IPS-18a (cell line): Measurements from ENCODE around the gene DMRTA1.

Experiments used
- H3K27ac ChIP-seq: one replicate; pipeline ENCODE4 v1.5.1; 2013; ENCODE audit warnings: low read length
- H3K27me3 ChIP-seq: one replicate; pipeline ENCODE4 v1.6.1; 2013; ENCODE audit warnings: mild to moderate bottlenecking, low read length; ENCODE audit not compliant: control insufficient read depth, insufficient read depth
- H3K36me3 ChIP-seq: one replicate; pipeline ENCODE4 v1.6.1; 2013; ENCODE audit warnings: low read depth, low read length; ENCODE audit not compliant: control insufficient read depth
- H3K4me1 ChIP-seq: one replicate; pipeline ENCODE4 v1.6.1; 2013; ENCODE audit warnings: low read depth, low read length; ENCODE audit not compliant: control insufficient read depth
- H3K4me3 ChIP-seq: one replicate; pipeline ENCODE4 v1.5.1; 2013; ENCODE audit warnings: low read length
- H3K9ac ChIP-seq: one replicate; pipeline ENCODE4 v1.6.1; 2013; ENCODE audit warnings: mild to moderate bottlenecking, low read length, moderate library complexity
- H3K9me3 ChIP-seq: one replicate; pipeline ENCODE4 v1.6.1; 2013; ENCODE audit warnings: low read depth, low read length; ENCODE audit not compliant: control insufficient read depth

DMRTA1 gene

GRCh38 chr9:22446589-22446949 is at the start of gene DMRTA1:
DMRTA1 (plus strand) TSS chr9:22446824; CDS start chr9:22447066, 242 bp downstream.
- peak within 1 kb of the TSS; percentile 59 for H3K4me3 ChIP-seq
- no peaks in the 10 kb centered on the region for H3K9me3 ChIP-seq
- no peaks in the 10 kb centered on the region for H3K36me3 ChIP-seq
- peaks cover 17% of the 10 kb centered on the region for H3K4me1 ChIP-seq
- H3K27ac ChIP-seq, result no peak within 1 kb of the TSS
- H3K9ac ChIP-seq, result peak within 1 kb of the TSS; percentile 62
- H3K27me3 ChIP-seq, result peaks cover 15% of the 10 kb centered on the region

- Histone ChIP-seq H3K4me3 (no peak overlapping the region), H3K27ac (no peak overlapping the region), H3K27me3 (no peaks in the 10 kb centered on the region)
Observed at GRCh38 chr9:22401671-22402070, 45.0 kb upstream of the DMRTA1 start.

GRCh38 chr9:22405869-22406659 is 40.6 kb upstream of the DMRTA1 start:
- no peak overlapping the region for H3K27ac ChIP-seq
- H3K27me3 ChIP-seq, result no peaks in the 10 kb centered on the region
- H3K36me3 ChIP-seq, result no peaks in the 10 kb centered on the region
- no peak overlapping the region for H3K4me3 ChIP-seq
- H3K9me3 ChIP-seq, result no peaks in the 10 kb centered on the region
- H3K4me1 ChIP-seq, result no peaks in the 10 kb centered on the region
- no peak overlapping the region for H3K9ac ChIP-seq

More at GRCh38 chr9:22401671-22402070, 45.0 kb upstream of the DMRTA1 start:
- Histone ChIP-seq H3K9ac (no peak overlapping the region), H3K4me1 (no peaks in the 10 kb centered on the region), H3K9me3 (no peaks in the 10 kb centered on the region), H3K36me3 (no peaks in the 10 kb centered on the region)

- H3K27me3 ChIP-seq, result no peaks in the 10 kb centered on the region
- H3K27ac ChIP-seq, result no peak overlapping the region
- no peak overlapping the region for H3K9ac ChIP-seq
- H3K36me3 ChIP-seq, result no peaks in the 10 kb centered on the region
- H3K4me1 ChIP-seq, result no peaks in the 10 kb centered on the region
- no peak overlapping the region for H3K4me3 ChIP-seq
- H3K9me3 ChIP-seq, result no peaks in the 10 kb centered on the region
Observed at GRCh38 chr9:22413884-22414283, 32.7 kb upstream of the DMRTA1 start.

GRCh38 chr9:22415941-22416691 is 30.5 kb upstream of the DMRTA1 start:
- no peaks in the 10 kb centered on the region for H3K27me3 ChIP-seq
- H3K4me3 ChIP-seq, result no peak overlapping the region
- no peaks in the 10 kb centered on the region for H3K9me3 ChIP-seq
- H3K27ac ChIP-seq, result no peak overlapping the region
- H3K36me3 ChIP-seq, result no peaks in the 10 kb centered on the region
- H3K9ac ChIP-seq, result no peak overlapping the region
- no peaks in the 10 kb centered on the region for H3K4me1 ChIP-seq

GRCh38 chr9:22416692-22417060 is 29.9 kb upstream of the DMRTA1 start:
- H3K9ac ChIP-seq, result no peak overlapping the region
- H3K27me3 ChIP-seq, result no peaks in the 10 kb centered on the region
- no peaks in the 10 kb centered on the region for H3K9me3 ChIP-seq
- H3K27ac ChIP-seq, result no peak overlapping the region
- H3K4me1 ChIP-seq, result no peaks in the 10 kb centered on the region
- no peaks in the 10 kb centered on the region for H3K36me3 ChIP-seq
- no peak overlapping the region for H3K4me3 ChIP-seq

- Histone ChIP-seq H3K27me3 (no peaks in the 10 kb centered on the region), H3K9ac (no peak overlapping the region), H3K9me3 (no peaks in the 10 kb centered on the region)
Observed at GRCh38 chr9:22423566-22423965, 23.1 kb upstream of the DMRTA1 start.

GRCh38 chr9:22424616-22425015 is 22.0 kb upstream of the DMRTA1 start:
- H3K27me3 ChIP-seq, result no peaks in the 10 kb centered on the region
- no peaks in the 10 kb centered on the region for H3K36me3 ChIP-seq
- no peak overlapping the region for H3K4me3 ChIP-seq
- H3K9ac ChIP-seq, result no peak overlapping the region
- H3K9me3 ChIP-seq, result no peaks in the 10 kb centered on the region
- no peak overlapping the region for H3K27ac ChIP-seq
- peaks cover 6% of the 10 kb centered on the region for H3K4me1 ChIP-seq

More at GRCh38 chr9:22423566-22423965, 23.1 kb upstream of the DMRTA1 start:
- Histone ChIP-seq H3K4me1 (peaks cover 3% of the 10 kb centered on the region), H3K36me3 (no peaks in the 10 kb centered on the region), H3K27ac (no peak overlapping the region), H3K4me3 (no peak overlapping the region)

GRCh38 chr9:22425551-22425950 is 21.1 kb upstream of the DMRTA1 start:
- no peak overlapping the region for H3K27ac ChIP-seq
- H3K4me3 ChIP-seq, result no peak overlapping the region
- H3K9ac ChIP-seq, result no peak overlapping the region
- H3K27me3 ChIP-seq, result no peaks in the 10 kb centered on the region
- no peaks in the 10 kb centered on the region for H3K9me3 ChIP-seq
- no peaks in the 10 kb centered on the region for H3K36me3 ChIP-seq
- H3K4me1 ChIP-seq, result peaks cover 13% of the 10 kb centered on the region

GRCh38 chr9:22427226-22427880 is 19.3 kb upstream of the DMRTA1 start:
- no peak overlapping the region for H3K9ac ChIP-seq
- no peak overlapping the region for H3K27ac ChIP-seq
- H3K9me3 ChIP-seq, result no peaks in the 10 kb centered on the region
- no peaks in the 10 kb centered on the region for H3K36me3 ChIP-seq
- H3K4me1 ChIP-seq, result peaks cover 16% of the 10 kb centered on the region
- no peaks in the 10 kb centered on the region for H3K27me3 ChIP-seq
- no peak overlapping the region for H3K4me3 ChIP-seq

GRCh38 chr9:22433691-22434090 is 12.9 kb upstream of the DMRTA1 start:
- H3K4me1 ChIP-seq, result peaks cover 14% of the 10 kb centered on the region
- no peaks in the 10 kb centered on the region for H3K27me3 ChIP-seq
- H3K27ac ChIP-seq, result no peak overlapping the region
- no peak overlapping the region for H3K4me3 ChIP-seq
- no peaks in the 10 kb centered on the region for H3K9me3 ChIP-seq
- no peaks in the 10 kb centered on the region for H3K36me3 ChIP-seq
- H3K9ac ChIP-seq, result no peak overlapping the region
